B cell (primary cell): ENCODE measurements around the gene GPR158. TPM values are rescaled to one million over a fixed set of nuclear protein-coding genes. Genes with fewer than 3 reads are reported as not detected.

Experiments
- ATAC-seq: fragments of 200-7000 bp; cut with Tn5 transposase; one replicate; pipeline ENCODE4 v1.10.0; 2021; ENCODE audit warnings: low read depth, mild to moderate bottlenecking, moderate number of reproducible peaks, moderate library complexity
- CTCF ChIA-PET: fragments of 350-600 bp; sonication (Branson Sonifier 250); formaldehyde crosslinking; loops from one replicate; lab custom pipeline; 2021; ENCODE audit warnings: antibody characterized with exemption, inconsistent platforms; lab: Charles Lee
- POLR2A ChIA-PET: fragments of 350-600 bp; sonication (Branson Sonifier 250); formaldehyde crosslinking; loops from one replicate; lab custom pipeline; 2021; ENCODE audit warnings: antibody characterized with exemption; lab: Charles Lee
- DNase-seq: peaks from one replicate; pipeline ENCODE4 v3.0.0; 2013
- H2AFZ ChIP-seq: 2 replicates; pipeline ENCODE4 v1.6.1; 2012; ENCODE audit warnings: mild to moderate bottlenecking, low read depth, low read length; ENCODE audit not compliant: insufficient read depth, poor library complexity, severe bottlenecking
- H3K27ac ChIP-seq, 2 donors: 1 replicate in 1 of 2; 2 replicates in 1 of 2; pipeline ENCODE4 v1.5.1; 2012 to 2013; ENCODE audit warnings: low read length in 2 of 2, mild to moderate bottlenecking in 2 of 2, moderate library complexity in 1 of 2
- H3K27me3 ChIP-seq, 4 experiments: fragments of 200-600 bp in 1 of 4; sonication (generic) in 1 of 4; replicated peaks in 1 of 4; 1 replicate in 2 of 4; 2 replicates in 2 of 4; pipeline versions ENCODE4 v1.6.1 to v1.7.0; 2013 to 2016; ENCODE audit warnings: low read length in 3 of 4, mild to moderate bottlenecking in 2 of 4, mixed read lengths in 1 of 4, moderate library complexity in 1 of 4; ENCODE audit not compliant: insufficient read depth in 4 of 4, control insufficient read depth in 3 of 4; ENCODE audit errors: control extremely low read depth in 1 of 4
- H3K36me3 ChIP-seq, 2 experiments: replicated peaks in 1 of 2; 1 replicate in 1 of 2; 2 replicates in 1 of 2; pipeline versions ENCODE4 v1.6.1 to v1.7.1; 2013; ENCODE audit warnings: low read length in 1 of 2; ENCODE audit not compliant: insufficient read depth in 2 of 2, control insufficient read depth in 1 of 2; ENCODE audit errors: control extremely low read depth in 1 of 2, extremely low read depth in 1 of 2
- H3K4me1 ChIP-seq, 2 donors: fragments of 200-600 bp in 1 of 2; sonication (generic) in 1 of 2; 1 replicate in 1 of 2; 2 replicates in 1 of 2; pipeline versions ENCODE4 v1.5.1 to v1.6.1; 2013 to 2017; ENCODE audit warnings: low read length in 2 of 2; ENCODE audit not compliant: control insufficient read depth in 2 of 2, insufficient read depth in 2 of 2
- H3K4me2 ChIP-seq: replicated peaks from 2 replicates; pipeline ENCODE3; 2012; ENCODE audit warnings: mild to moderate bottlenecking, low read depth, low read length; ENCODE audit not compliant: poor library complexity, severe bottlenecking
- H3K4me3 ChIP-seq, 5 experiments: fragments of 200-600 bp in 1 of 5; sonication (generic) in 1 of 5; 1 replicate in 3 of 5; 2 replicates in 2 of 5; pipeline versions ENCODE4 v1.5.1 to v1.7.0; 2011 to 2016; ENCODE audit warnings: low read length in 4 of 5, mild to moderate bottlenecking in 4 of 5, low read depth in 2 of 5, control low read depth in 1 of 5, moderate library complexity in 1 of 5; ENCODE audit not compliant: insufficient read depth in 1 of 5; ENCODE audit errors: control extremely low read depth in 1 of 5, extremely low read depth in 1 of 5
- H3K79me2 ChIP-seq: fragments of 200-600 bp; sonication (generic); one replicate; pipeline ENCODE4 v1.6.0; 2016; ENCODE audit warnings: low read length; ENCODE audit not compliant: control insufficient read depth, insufficient read depth
- H3K9ac ChIP-seq: fragments of 200-600 bp; sonication (generic); 2 replicates; pipeline ENCODE4 v1.6.1; 2017; ENCODE audit warnings: mild to moderate bottlenecking, low read length, moderate library complexity
- H3K9me3 ChIP-seq, 3 donors: one replicate each; pipeline versions ENCODE4 v1.6.1 to v1.7.1; 2013; ENCODE audit warnings: low read length in 2 of 3; ENCODE audit not compliant: control insufficient read depth in 2 of 3, insufficient read depth in 1 of 3; ENCODE audit errors: control extremely low read depth in 1 of 3
- H4K20me1 ChIP-seq: 2 replicates; pipeline ENCODE4 v1.6.0; 2012; ENCODE audit warnings: mild to moderate bottlenecking, low read length; ENCODE audit not compliant: insufficient read depth, control insufficient read depth, poor library complexity, severe bottlenecking
- H3K27ac Mint-ChIP-seq: one replicate; pipeline ENCODE4 v1.8.0; 2021; ENCODE audit warnings: mixed read lengths
- H3K27me3 Mint-ChIP-seq: one replicate; pipeline ENCODE4 v1.8.0; 2021; ENCODE audit warnings: mixed read lengths
- H3K4me1 Mint-ChIP-seq: one replicate; pipeline ENCODE4 v1.8.0; 2021; ENCODE audit warnings: mixed read lengths
- H3K4me3 Mint-ChIP-seq: one replicate; pipeline ENCODE4 v1.8.0; 2021; ENCODE audit warnings: mixed read lengths
- H3K9me3 Mint-ChIP-seq: one replicate; pipeline ENCODE4 v1.8.0; 2022; ENCODE audit warnings: mixed read lengths; ENCODE audit not compliant: insufficient read depth
- EZH2 ChIP-seq: IDR thresholded peaks from 2 replicates; pipeline ENCODE4 v1.6.1; 2012; ENCODE audit warnings: borderline replicate concordance, low read depth, mild to moderate bottlenecking, moderate library complexity, low read length; ENCODE audit not compliant: insufficient read depth, poor library complexity, severe bottlenecking
- WGBS: methylation state at CpG from one replicate; pipeline ENCODE4 v1.1.5; 2013; ENCODE audit warnings: missing lambda C conversion rate; ENCODE audit not compliant: insufficient coverage; 5-methylcytosine and 5-hydroxymethylcytosine counted together
- intact Hi-C: fragments of 100-400 bp; cut with micrococcal nuclease; formaldehyde crosslinking; loops from one replicate; pipeline ENCODE4 v1.10.0; 2022
- polyA plus RNA-seq: library from polyadenylated mRNA; depleted of rRNA; stranded (reverse); fragments of >200 nt; gene quantifications from 2 replicates; pipeline ENCODE4 v1.2.3, GENCODE V29; 2012
- total RNA-seq, 2 donors: library from RNA; stranded (reverse); fragments of 120-200 nt in 1 of 2; gene quantifications; 1 replicate in 1 of 2; 2 replicates in 1 of 2; pipeline versions ENCODE4 v1.2.3 to v1.2.4, GENCODE V29; 2013 to 2022
- TF ChIP-seq, protein P1 (sequence below): fragments of 200-600 bp; IDR thresholded peaks from one replicate; pipeline ENCODE4 v1.8.0; 2022; ENCODE audit warnings: antibody characterized with exemption, mild to moderate bottlenecking

The GPR158 gene
- total and polyA plus RNA-seq, 2 donors (not counting 1 experiment from before 2014, with no cell fraction given) = not detected

DNA sequence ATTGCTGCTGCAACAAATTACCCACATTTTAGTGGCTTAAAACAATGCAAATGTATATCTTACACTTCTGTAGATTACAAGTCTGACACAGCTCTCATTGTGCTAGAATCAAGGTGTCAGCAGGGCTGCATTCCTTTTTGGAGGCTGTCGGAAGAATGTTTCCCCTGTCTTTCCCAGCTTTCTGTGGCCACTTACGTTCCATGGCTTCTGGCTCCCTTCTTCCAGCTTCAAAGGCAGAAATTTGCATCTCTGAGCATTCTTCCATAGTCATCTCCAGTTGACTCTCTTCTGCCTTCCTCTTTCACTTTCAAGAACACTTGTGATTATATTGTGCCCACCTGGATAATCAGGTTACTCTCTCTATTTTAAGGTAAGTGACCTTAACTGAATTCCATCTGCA lies 125.3 kb downstream of the GPR158 start:
- Histone ChIP-seq H3K4me3 (no peak overlapping the region), H3K9ac (no peak overlapping the region), H3K79me2 (no peaks in the 10 kb centered on the region), H4K20me1 (no peaks in the 10 kb centered on the region), H3K36me3 (no peaks in the 10 kb centered on the region), H3K9me3 (no peaks in the 10 kb centered on the region), H2AFZ (no peak overlapping the region), H3K27ac (no peak overlapping the region), H3K4me2 (no peak overlapping the region), H3K4me1 (no peaks in the 10 kb centered on the region), H3K27me3 (no peaks in the 10 kb centered on the region)
- CTCF ChIA-PET = no interaction called here
- 57% methylated on average over 2 of the region's 2 CpGs for WGBS
- H3K4me3 Mint-ChIP-seq = no peak overlapping the region
- POLR2A ChIA-PET = no interaction called here
- no peaks in the 10 kb centered on the region for H3K4me1 Mint-ChIP-seq
- DNase-seq (no peak), ATAC-seq (no peak)
- no peaks in the 10 kb centered on the region for H3K27me3 Mint-ChIP-seq
- no peak overlapping the region for H3K27ac Mint-ChIP-seq
- no peak for TF ChIP-seq EZH2
- TF ChIP-seq, protein P1, sequence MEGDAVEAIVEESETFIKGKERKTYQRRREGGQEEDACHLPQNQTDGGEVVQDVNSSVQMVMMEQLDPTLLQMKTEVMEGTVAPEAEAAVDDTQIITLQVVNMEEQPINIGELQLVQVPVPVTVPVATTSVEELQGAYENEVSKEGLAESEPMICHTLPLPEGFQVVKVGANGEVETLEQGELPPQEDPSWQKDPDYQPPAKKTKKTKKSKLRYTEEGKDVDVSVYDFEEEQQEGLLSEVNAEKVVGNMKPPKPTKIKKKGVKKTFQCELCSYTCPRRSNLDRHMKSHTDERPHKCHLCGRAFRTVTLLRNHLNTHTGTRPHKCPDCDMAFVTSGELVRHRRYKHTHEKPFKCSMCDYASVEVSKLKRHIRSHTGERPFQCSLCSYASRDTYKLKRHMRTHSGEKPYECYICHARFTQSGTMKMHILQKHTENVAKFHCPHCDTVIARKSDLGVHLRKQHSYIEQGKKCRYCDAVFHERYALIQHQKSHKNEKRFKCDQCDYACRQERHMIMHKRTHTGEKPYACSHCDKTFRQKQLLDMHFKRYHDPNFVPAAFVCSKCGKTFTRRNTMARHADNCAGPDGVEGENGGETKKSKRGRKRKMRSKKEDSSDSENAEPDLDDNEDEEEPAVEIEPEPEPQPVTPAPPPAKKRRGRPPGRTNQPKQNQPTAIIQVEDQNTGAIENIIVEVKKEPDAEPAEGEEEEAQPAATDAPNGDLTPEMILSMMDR = no peak
- no peaks in the 10 kb centered on the region for H3K9me3 Mint-ChIP-seq
- intact Hi-C loops = no loop called here

- H3K4me1 Mint-ChIP-seq = no peaks in the 10 kb centered on the region
- Histone ChIP-seq H3K4me1 (no peaks in the 10 kb centered on the region), H3K9me3 (peaks cover 0 to 3% (median 0%) of the 10 kb centered on the region in 3 donors), H3K79me2 (no peaks in the 10 kb centered on the region), H3K9ac (no peak overlapping the region), H3K4me2 (no peak overlapping the region), H3K36me3 (no peaks in the 10 kb centered on the region), H3K4me3 (no peak overlapping the region), H4K20me1 (no peaks in the 10 kb centered on the region), H3K27ac (no peak overlapping the region), H3K27me3 (no peaks in the 10 kb centered on the region), H2AFZ (no peak overlapping the region)
- ATAC-seq = no peak
- H3K27me3 Mint-ChIP-seq = no peaks in the 10 kb centered on the region
- no CpG with 5 or more reads among the region's 4 CpGs for WGBS
- H3K4me3 Mint-ChIP-seq = no peak overlapping the region
- H3K27ac Mint-ChIP-seq = no peak overlapping the region
- POLR2A ChIA-PET = no interaction called here
- H3K9me3 Mint-ChIP-seq = peaks cover 6% of the 10 kb centered on the region
- TF ChIP-seq, protein P1 = no peak
- TF ChIP-seq EZH2 = no peak
- CTCF ChIA-PET = no interaction called here
- intact Hi-C loops = no loop called here
- no peak for DNase-seq
These were observed 129.8 kb downstream of the GPR158 start for GRCh38 chr10:25304606-25305005.
